HepG2 (cell line): ENCODE measurements around the gene IQCC. TPM values are rescaled to one million over a fixed set of nuclear protein-coding genes. Genes with fewer than 3 reads are reported as not detected.
A peak's percentile ranks its signal among the peaks of the same experiment; 100 is the strongest.

Experiments
- CBX5 ChIP-seq: sonication (generic); formaldehyde crosslinking; IDR thresholded peaks from 2 replicates; pipeline ENCODE4 v1.4.0; 2020; ENCODE audit warnings: missing genetic modification reagents, borderline replicate concordance
- CSRNP1 ChIP-seq: sonication (generic); formaldehyde crosslinking; IDR thresholded peaks from 2 replicates; pipeline ENCODE4 v1.8.1; 2023; ENCODE audit warnings: mild to moderate bottlenecking, missing genetic modification reagents
- DDIT3 ChIP-seq: sonication (generic); formaldehyde crosslinking; IDR thresholded peaks from 2 replicates; pipeline ENCODE4 v1.4.0; 2020; ENCODE audit warnings: mild to moderate bottlenecking, missing genetic modification reagents
- HIC2 ChIP-seq: sonication (generic); formaldehyde crosslinking; IDR thresholded peaks from 2 replicates; pipeline ENCODE4 v1.9.0; 2022; ENCODE audit warnings: low read depth, missing genetic modification reagents
- HNF1B ChIP-seq: sonication (generic); formaldehyde crosslinking; IDR thresholded peaks from 2 replicates; pipeline ENCODE4 v1.5.1; 2020; ENCODE audit warnings: mild to moderate bottlenecking, moderate library complexity, missing genetic modification reagents
- KDM1A ChIP-seq: IDR thresholded peaks from 2 replicates; pipeline ENCODE4 v1.6.1; 2016; ENCODE audit warnings: missing compliant biosample characterization
- MED1 ChIP-seq: sonication (generic); formaldehyde crosslinking; IDR thresholded peaks from 2 replicates; pipeline ENCODE4 v1.4.0; 2020; ENCODE audit warnings: missing genetic modification reagents
- PBX2 ChIP-seq: IDR thresholded peaks from 2 replicates; pipeline ENCODE4 v1.6.1; 2016; ENCODE audit warnings: control low read depth
- PCBP1 ChIP-seq: fragments of 200-400 bp; formaldehyde crosslinking; IDR thresholded peaks from 2 replicates; pipeline ENCODE4 v1.6.1; 2017; ENCODE audit warnings: mild to moderate bottlenecking, low read depth, low read length, borderline replicate concordance
- TGIF2 ChIP-seq: IDR thresholded peaks from 2 replicates; pipeline ENCODE4 v1.6.1; 2016; ENCODE audit warnings: control low read depth, missing compliant biosample characterization
- UBTF ChIP-seq: sonication (generic); formaldehyde crosslinking; IDR thresholded peaks from 2 replicates; pipeline ENCODE4 v1.4.0; 2020; ENCODE audit warnings: mild to moderate bottlenecking, missing genetic modification reagents
- ZFP36L2 ChIP-seq: sonication (generic); formaldehyde crosslinking; IDR thresholded peaks from 2 replicates; pipeline ENCODE4 v1.4.0; 2020; ENCODE audit warnings: missing genetic modification reagents
- ZNF281 ChIP-seq: sonication (generic); formaldehyde crosslinking; IDR thresholded peaks from 2 replicates; pipeline ENCODE4 v1.4.0; 2020; ENCODE audit warnings: missing genetic modification reagents, borderline replicate concordance
- ZNF3 ChIP-seq: IDR thresholded peaks from 2 replicates; pipeline ENCODE4 v1.7.0; 2017; ENCODE audit warnings: inconsistent platforms
- ZNF441 ChIP-seq: sonication (generic); formaldehyde crosslinking; IDR thresholded peaks from 2 replicates; pipeline ENCODE4 v1.7.0; 2021; ENCODE audit warnings: missing genetic modification reagents, borderline replicate concordance
- polyA plus RNA-seq, 8 experiments: library from polyadenylated mRNA; depleted of rRNA in 3 of 8; stranded (reverse) in 7 of 8; unstranded in 1 of 8; fragments of >200 nt; fragmentation: Illumina TruSeq in 4 of 8; extraction: Trizol in 4 of 8; gene quantifications; 2 replicates each; pipeline versions ENCODE4 v1.2.1 to v1.2.3, GENCODE V29; 2011 to 2016; ENCODE audit warnings: low read depth in 4 of 8, missing spikeins in 1 of 8, mixed read lengths in 1 of 8; ENCODE audit not compliant: insufficient read depth in 1 of 8
- total RNA-seq, 5 experiments: library from RNA; depleted of rRNA; stranded (reverse); fragments of >200 nt; fragmentation: Illumina TruSeq; extraction: Trizol; gene quantifications; 2 replicates each; pipeline ENCODE4 v1.2.3, GENCODE V29; 2016; ENCODE audit warnings: low read depth in 1 of 5

IQCC gene
- total and polyA plus RNA-seq, 2 of the 13 experiments (the other 11 are each of a cell fraction or from before 2014, with no cell fraction given), result 1.7 to 3.0 TPM

- TF ChIP-seq PBX2, result 0 out of 2 replicates have a peak, but pooled peaks have one; percentile 19
- 0 out of 2 replicates have a peak, but pooled peaks have one; percentile 38 for TF ChIP-seq ZNF441 (CRISPR knock-in tag)
- peak; percentile 81; the same call in 1 of the 2 replicates for TF ChIP-seq CBX5
- peak; percentile 59; the same call in 1 of the 2 replicates for TF ChIP-seq TGIF2 (CRISPR knock-in tag)
- peak; percentile 36; the same call in 1 of the 2 replicates for TF ChIP-seq CSRNP1 (CRISPR knock-in tag)
- 0 out of 2 replicates have a peak, but pooled peaks have one; percentile 24 for TF ChIP-seq HNF1B (CRISPR knock-in tag)
- TF ChIP-seq KDM1A, result peak; percentile 95
- peak; percentile 63 for TF ChIP-seq HIC2
- 0 out of 2 replicates have a peak, but pooled peaks have one; percentile 75 for TF ChIP-seq PCBP1
- TF ChIP-seq DDIT3, result no peak
- TF ChIP-seq ZNF281, result peak; percentile 56; the same call in 1 of the 2 replicates
- TF ChIP-seq ZNF3 (CRISPR knock-in tag), result peak; percentile 65; the same call in 1 of the 2 replicates
- peak; percentile 45; the same call in 1 of the 2 replicates for TF ChIP-seq MED1
- TF ChIP-seq UBTF (CRISPR knock-in tag), result peak; percentile 74
- no peak for TF ChIP-seq ZFP36L2 (CRISPR knock-in tag)
These were observed 42.8 kb downstream of the IQCC start (continued) for GRCh38 chr1:32247983-32248889.
